Natural killer cell (primary cell): ENCODE results near the gene MYO1E. TPM values are rescaled to one million over a fixed set of nuclear protein-coding genes. Genes with fewer than 3 reads are reported as not detected.
"Not testable (repeated sequence)": the region's sequence is repeated elsewhere in the genome, so short reads cannot be mapped to it uniquely, and the experiment has no call there.

ENCODE experiments used
- ATAC-seq, 3 donors: fragments of 150-1000 bp in 2 of 3; fragments of 200-7000 bp in 1 of 3; cut with Tn5 transposase; 1 replicate in 1 of 3; 2 replicates in 2 of 3; pipeline ENCODE4 v1.10.0; 2021; ENCODE audit warnings: mild to moderate bottlenecking in 2 of 3, moderate library complexity in 2 of 3
- DNase-seq, 2 donors: peaks; one replicate each; pipeline versions ENCODE4 v3.0.0 to v3.0.0-alpha.2; 2013 to 2021; ENCODE audit warnings: mixed read lengths in 1 of 2
- H3K27ac ChIP-seq: one replicate; pipeline ENCODE4 v1.5.1; 2013; ENCODE audit warnings: mild to moderate bottlenecking, low read length
- H3K27me3 ChIP-seq: one replicate; pipeline ENCODE4 v1.6.1; 2013; ENCODE audit warnings: low read length; ENCODE audit not compliant: control insufficient read depth, insufficient read depth
- H3K36me3 ChIP-seq: one replicate; pipeline ENCODE4 v1.6.1; 2013; ENCODE audit warnings: low read length; ENCODE audit not compliant: control insufficient read depth, insufficient read depth
- H3K4me1 ChIP-seq: one replicate; pipeline ENCODE4 v1.6.1; 2013; ENCODE audit warnings: low read length; ENCODE audit not compliant: control insufficient read depth, insufficient read depth
- H3K4me3 ChIP-seq: one replicate; pipeline ENCODE4 v1.5.1; 2013; ENCODE audit warnings: low read length
- H3K9me3 ChIP-seq: one replicate; pipeline ENCODE4 v1.6.1; 2013; ENCODE audit warnings: low read length; ENCODE audit not compliant: control insufficient read depth, insufficient read depth
- H3K27ac Mint-ChIP-seq, 2 donors: one replicate each; pipeline ENCODE4 v1.8.0; 2022; ENCODE audit warnings: mild to moderate bottlenecking in 2 of 2, mixed read lengths in 2 of 2, moderate library complexity in 1 of 2
- H3K27me3 Mint-ChIP-seq, 2 donors: one replicate each; pipeline ENCODE4 v1.8.0; 2022; ENCODE audit warnings: low read depth in 2 of 2, mixed read lengths in 2 of 2
- H3K36me3 Mint-ChIP-seq: one replicate; pipeline ENCODE4 v1.8.0; 2022; ENCODE audit warnings: mixed read lengths
- H3K4me1 Mint-ChIP-seq, 2 donors: one replicate each; pipeline ENCODE4 v1.8.0; 2022; ENCODE audit warnings: mixed read lengths in 2 of 2
- H3K4me3 Mint-ChIP-seq: one replicate; pipeline ENCODE4 v1.8.0; 2022; ENCODE audit warnings: mild to moderate bottlenecking, moderate library complexity, mixed read lengths
- H3K9me3 Mint-ChIP-seq, 2 donors: one replicate each; pipeline ENCODE4 v1.8.0; 2022; ENCODE audit warnings: mixed read lengths in 2 of 2
- CTCF ChIP-seq: fragments of 200-600 bp; IDR thresholded peaks from one replicate; pipeline ENCODE4 v1.8.0; 2022; ENCODE audit warnings: antibody characterized with exemption
- WGBS: methylation state at CpG from one replicate; pipeline ENCODE4 v1.1.7; 2013; ENCODE audit warnings: missing lambda C conversion rate; ENCODE audit not compliant: insufficient coverage; 5-methylcytosine and 5-hydroxymethylcytosine counted together
- intact Hi-C: fragments of 100-400 bp; cut with micrococcal nuclease; formaldehyde crosslinking; loops from one replicate; pipeline ENCODE4 v1.14.2; 2022
- total RNA-seq, 4 donors: library from RNA; stranded (reverse); fragments of 120-200 nt in 1 of 4; gene quantifications; one replicate each; pipeline versions ENCODE4 v1.2.3 to v1.2.4, GENCODE V29; 2013 to 2022

Gene MYO1E
- total RNA-seq, 3 donors from 2014 or later (not counting 1 experiment from before 2014, with no cell fraction given): 16.1 to 39.4 (median 22.7) TPM

GRCh38 chr15:59148153-59148833 is 224.4 kb downstream of the MYO1E start:
- no peaks in the 10 kb centered on the region for H3K36me3 ChIP-seq
- no peak overlapping the region for H3K4me3 Mint-ChIP-seq

GRCh38 chr15:59147666-59148065 is 225.0 kb downstream of the MYO1E start:
- Histone ChIP-seq H3K36me3 (no peaks in the 10 kb centered on the region), H3K27me3 (no peaks in the 10 kb centered on the region), H3K9me3 (no peaks in the 10 kb centered on the region), H3K4me3 (no peak overlapping the region), H3K4me1 (no peaks in the 10 kb centered on the region), H3K27ac (no peak overlapping the region)
- no peaks in the 10 kb centered on the region for H3K36me3 Mint-ChIP-seq
- TF ChIP-seq CTCF: no peak
- DNase-seq (no peak), ATAC-seq (no peak)
- intact Hi-C loops: no loop called here
- no peaks in the 10 kb centered on the region for H3K27me3 Mint-ChIP-seq
- WGBS: 100% methylated on average over 5 of the region's 5 CpGs
- no peaks in the 10 kb centered on the region for H3K4me1 Mint-ChIP-seq
- no peak overlapping the region for H3K4me3 Mint-ChIP-seq
- no peaks in the 10 kb centered on the region for H3K9me3 Mint-ChIP-seq
- H3K27ac Mint-ChIP-seq: no peak overlapping the region

More at GRCh38 chr15:59148153-59148833, 224.4 kb downstream of the MYO1E start:
- ATAC-seq (no peak), DNase-seq (no peak)
- WGBS: 94% methylated on average over 2 of the region's 2 CpGs
- H3K4me1 Mint-ChIP-seq: no peaks in the 10 kb centered on the region
- Histone ChIP-seq H3K4me3 (no peak overlapping the region), H3K4me1 (no peaks in the 10 kb centered on the region), H3K27me3 (no peaks in the 10 kb centered on the region), H3K27ac (no peak overlapping the region), H3K9me3 (no peaks in the 10 kb centered on the region)
- no peak overlapping the region for H3K27ac Mint-ChIP-seq
- H3K9me3 Mint-ChIP-seq: no peaks in the 10 kb centered on the region
- no peak for TF ChIP-seq CTCF
- intact Hi-C loops: no loop called here
- H3K36me3 Mint-ChIP-seq: no peaks in the 10 kb centered on the region
- H3K27me3 Mint-ChIP-seq: no peaks in the 10 kb centered on the region

- ATAC-seq, H3K4me3 ChIP-seq, H3K27me3 ChIP-seq, H3K27ac Mint-ChIP-seq, H3K36me3 ChIP-seq, intact Hi-C loops, H3K27me3 Mint-ChIP-seq, H3K9me3 ChIP-seq, H3K9me3 Mint-ChIP-seq, H3K27ac ChIP-seq, H3K4me1 ChIP-seq, H3K4me3 Mint-ChIP-seq, DNase-seq, H3K4me1 Mint-ChIP-seq, H3K36me3 Mint-ChIP-seq: not testable (repeated sequence)
- 91% methylated on average over 6 of the region's 10 CpGs for WGBS
These were observed 228.1 kb downstream of the MYO1E start for GRCh38 chr15:59144594-59144993.

GRCh38 chr15:59143281-59143680 is 229.4 kb downstream of the MYO1E start:
- H3K36me3 ChIP-seq: peaks cover 5% of the 10 kb centered on the region
- TF ChIP-seq CTCF: no peak
- intact Hi-C loops: no loop called here
- Mint-ChIP-seq H3K36me3 (no peaks in the 10 kb centered on the region), H3K27me3 (no peaks in the 10 kb centered on the region), H3K4me1 (no peaks in the 10 kb centered on the region), H3K9me3 (no peaks in the 10 kb centered on the region), H3K27ac (no peak overlapping the region), H3K4me3 (no peak overlapping the region)
- no peak overlapping the region for H3K27ac ChIP-seq
- no peak for ATAC-seq
- 97% methylated on average over 5 of the region's 5 CpGs for WGBS
- no peaks in the 10 kb centered on the region for H3K9me3 ChIP-seq
- H3K4me1 ChIP-seq: no peaks in the 10 kb centered on the region
- no peak for DNase-seq
- H3K4me3 ChIP-seq: no peak overlapping the region
- no peaks in the 10 kb centered on the region for H3K27me3 ChIP-seq
